Neural progenitor cell (in vitro differentiated cells): ENCODE results near the gene LRRC28.

Source experiments
- EZH2phosphoT487 ChIP-seq: fragments of 200-600 bp; sonication (generic); IDR thresholded peaks from 2 replicates; pipeline ENCODE4 v1.6.1; 2017; ENCODE audit warnings: antibody characterized with exemption
- TF ChIP-seq, protein P1 (sequence below): fragments of 200-600 bp; sonication (generic); IDR thresholded peaks from 2 replicates; pipeline ENCODE4 v1.5.1; 2017; ENCODE audit warnings: antibody characterized with exemption, mild to moderate bottlenecking

DNA sequence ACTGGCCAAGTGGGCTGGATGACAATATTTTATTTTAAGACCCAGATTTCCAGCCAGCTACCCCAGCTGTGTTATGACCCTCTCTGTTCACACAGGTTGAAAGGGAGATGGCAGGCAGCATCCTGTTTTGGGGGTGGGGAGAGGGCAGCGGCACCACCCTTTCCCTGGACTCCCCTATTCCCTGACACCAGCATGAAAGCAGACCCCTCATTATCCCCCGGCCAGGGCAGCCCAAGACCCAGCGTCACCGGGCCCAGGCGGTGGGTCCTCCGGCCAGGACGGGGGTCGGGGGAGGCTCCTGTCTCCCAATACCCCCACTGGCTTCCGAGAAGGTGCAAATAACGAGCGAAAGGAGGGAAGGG is 186.9 kb downstream of the LRRC28 start:
- TF ChIP-seq, protein P1, sequence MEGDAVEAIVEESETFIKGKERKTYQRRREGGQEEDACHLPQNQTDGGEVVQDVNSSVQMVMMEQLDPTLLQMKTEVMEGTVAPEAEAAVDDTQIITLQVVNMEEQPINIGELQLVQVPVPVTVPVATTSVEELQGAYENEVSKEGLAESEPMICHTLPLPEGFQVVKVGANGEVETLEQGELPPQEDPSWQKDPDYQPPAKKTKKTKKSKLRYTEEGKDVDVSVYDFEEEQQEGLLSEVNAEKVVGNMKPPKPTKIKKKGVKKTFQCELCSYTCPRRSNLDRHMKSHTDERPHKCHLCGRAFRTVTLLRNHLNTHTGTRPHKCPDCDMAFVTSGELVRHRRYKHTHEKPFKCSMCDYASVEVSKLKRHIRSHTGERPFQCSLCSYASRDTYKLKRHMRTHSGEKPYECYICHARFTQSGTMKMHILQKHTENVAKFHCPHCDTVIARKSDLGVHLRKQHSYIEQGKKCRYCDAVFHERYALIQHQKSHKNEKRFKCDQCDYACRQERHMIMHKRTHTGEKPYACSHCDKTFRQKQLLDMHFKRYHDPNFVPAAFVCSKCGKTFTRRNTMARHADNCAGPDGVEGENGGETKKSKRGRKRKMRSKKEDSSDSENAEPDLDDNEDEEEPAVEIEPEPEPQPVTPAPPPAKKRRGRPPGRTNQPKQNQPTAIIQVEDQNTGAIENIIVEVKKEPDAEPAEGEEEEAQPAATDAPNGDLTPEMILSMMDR = no peak
- no peak for TF ChIP-seq EZH2phosphoT487
